Stimulated activated CD4-positive, alpha-beta T cell treated with anti-CD3 and anti-CD28 coated beads, Interleukin-15, amount 100 ng/mL, for 48 hours (primary cell): Measurements from ENCODE around the gene FAT2.
"Not testable (repeated sequence)": the region's sequence is repeated elsewhere in the genome, so short reads cannot be mapped to it uniquely, and the experiment has no call there.

Experiments used
- DNase-seq, 2 donors: peaks; one replicate each; pipeline ENCODE4 v3.0.0-alpha.2; 2020; ENCODE audit warnings: low read depth in 2 of 2

Gene FAT2

GRCh38 chr5:151612689-151613427 is 21.7 kb upstream of the FAT2 start:
- peak; percentile 27 to 47 for DNase-seq

GRCh38 chr5:151611127-151611775 is 20.1 kb upstream of the FAT2 start:
- no peak for DNase-seq

GRCh38 chr5:151608522-151608921 is 17.4 kb upstream of the FAT2 start:
- no peak for DNase-seq

- DNase-seq = no peak
Measured at GRCh38 chr5:151607304-151607703, 16.2 kb upstream of the FAT2 start.

- no peak for DNase-seq
Measured at GRCh38 chr5:151605559-151605958, 14.4 kb upstream of the FAT2 start.

GRCh38 chr5:151602806-151603205 is 11.7 kb upstream of the FAT2 start:
- DNase-seq = no peak

- no peak for DNase-seq
Measured at GRCh38 chr5:151601391-151601790, 10.3 kb upstream of the FAT2 start.

GRCh38 chr5:151600069-151600665 is 9.0 kb upstream of the FAT2 start:
- no peak for DNase-seq

GRCh38 chr5:151598984-151599383 is 7.9 kb upstream of the FAT2 start:
- DNase-seq = no peak

- no peak for DNase-seq
Measured at GRCh38 chr5:151598549-151598948, 7.4 kb upstream of the FAT2 start.

- no peak for DNase-seq
Measured at GRCh38 chr5:151597749-151598148, 6.6 kb upstream of the FAT2 start.

GRCh38 chr5:151596828-151597539 is 5.9 kb upstream of the FAT2 start:
- no peak for DNase-seq

- DNase-seq = no peak
Measured at GRCh38 chr5:151595411-151595826, 4.3 kb upstream of the FAT2 start.

- no peak for DNase-seq
Measured at GRCh38 chr5:151592855-151593408, 1.8 kb upstream of the FAT2 start.

GRCh38 chr5:151589878-151590570 is 1.1 kb downstream of the FAT2 start:
- DNase-seq = no peak

GRCh38 chr5:151587796-151588555 is 3.2 kb downstream of the FAT2 start:
- no peak for DNase-seq

GRCh38 chr5:151585970-151586369 is 5.2 kb downstream of the FAT2 start:
- DNase-seq = no peak

GRCh38 chr5:151585344-151585743 is 5.8 kb downstream of the FAT2 start:
- not testable (repeated sequence) for DNase-seq

GRCh38 chr5:151584057-151584937 is 6.8 kb downstream of the FAT2 start:
- DNase-seq = no peak
